HFF-Myc (cell line): ENCODE data around the gene COL6A2.
"Not testable (repeated sequence)": the region's sequence is repeated elsewhere in the genome, so short reads cannot be mapped to it uniquely, and the experiment has no call there.

Experiments
- DNase-seq: peaks from one replicate; pipeline ENCODE4 v3.0.0-alpha.2; 2011; ENCODE audit warnings: low read depth; ENCODE audit errors: extremely low read depth
- H3K4me3 ChIP-seq: replicated peaks from 2 replicates; pipeline ENCODE4 v1.5.1; 2011; ENCODE audit warnings: low read depth, mild to moderate bottlenecking, control low read depth, low read length
- CTCF ChIP-seq: IDR thresholded peaks from 2 replicates; pipeline ENCODE4 v1.5.1; 2012; ENCODE audit warnings: mild to moderate bottlenecking, low read depth, low read length, control low read depth; ENCODE audit errors: missing control alignments

The COL6A2 gene

DNA sequence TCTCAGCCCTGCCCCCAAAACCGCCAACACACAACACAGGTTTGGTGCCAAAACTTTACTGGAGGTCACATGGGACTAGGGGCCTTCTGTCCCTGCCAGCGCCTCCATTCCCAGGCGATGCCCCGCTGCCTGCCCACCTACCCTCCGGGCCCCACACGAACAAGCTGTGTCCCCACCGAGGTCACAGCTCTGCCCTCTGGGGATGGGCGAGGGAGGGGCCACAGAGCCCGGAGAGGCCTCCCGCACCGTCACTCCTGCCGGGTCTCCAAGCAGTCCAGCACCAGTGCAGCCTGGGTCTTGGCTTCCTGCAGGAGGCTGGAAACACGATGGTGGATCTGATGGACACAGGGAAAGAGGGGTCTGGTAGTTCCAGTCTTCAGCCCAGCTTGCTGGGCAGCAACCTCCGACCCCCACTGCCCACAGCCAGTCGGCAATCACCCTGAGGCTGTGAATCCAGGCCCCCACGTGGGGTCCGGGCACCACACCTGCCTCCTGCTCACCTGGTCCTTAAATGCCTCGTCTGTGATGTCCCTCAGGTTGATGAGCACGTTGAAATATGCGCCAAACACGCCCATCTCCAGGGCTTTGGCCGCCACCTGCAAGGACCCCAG is 38.9 kb downstream of the COL6A2 start:
- no peak for TF ChIP-seq CTCF
- DNase-seq: no peak
- H3K4me3 ChIP-seq: no peak overlapping the region

DNA sequence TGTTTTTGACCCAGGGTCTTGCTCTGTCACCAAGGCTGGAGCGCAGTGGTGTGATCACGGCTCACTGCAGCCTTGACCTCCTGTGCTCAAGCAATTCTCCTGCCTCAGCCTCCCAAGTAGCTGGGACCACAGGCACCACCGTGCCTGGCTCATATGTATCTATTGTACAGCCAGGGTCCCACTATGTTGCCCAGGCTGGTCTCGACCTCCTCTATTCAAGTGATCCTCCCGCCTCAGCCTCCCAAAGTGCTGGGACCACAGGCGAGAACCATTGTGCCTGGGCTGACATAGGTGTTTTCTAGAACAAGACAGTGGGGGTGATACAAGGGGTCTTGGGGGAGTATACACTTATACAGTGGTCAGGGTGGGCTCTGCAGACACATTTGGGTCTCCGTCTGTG is 40.0 kb downstream of the COL6A2 start:
- TF ChIP-seq CTCF: no peak
- no peak for DNase-seq
- H3K4me3 ChIP-seq: no peak overlapping the region

GRCh38 chr21:46138383-46138970 is 40.6 kb downstream of the COL6A2 start:
- no peak for DNase-seq
- H3K4me3 ChIP-seq: no peak overlapping the region
- TF ChIP-seq CTCF: no peak

DNA sequence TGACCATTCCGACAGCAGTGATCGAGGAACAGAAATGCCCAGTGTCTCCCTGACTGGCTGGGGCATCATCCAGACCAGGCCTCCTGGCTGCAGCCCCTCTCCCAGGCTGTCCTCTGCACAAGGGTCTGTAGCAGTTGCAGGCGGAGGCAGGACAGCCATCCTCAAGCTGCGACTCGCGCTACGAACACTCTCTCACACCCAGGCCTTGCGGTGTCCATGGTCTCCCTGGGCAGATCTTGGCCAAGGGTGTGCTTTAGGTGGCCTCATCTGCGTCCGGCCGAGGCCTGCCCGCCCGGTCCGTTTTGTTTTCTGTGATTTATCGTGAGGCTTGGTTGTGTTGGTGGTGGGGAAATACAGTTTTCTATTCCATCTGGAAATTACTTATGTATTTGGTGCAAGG is 41.8 kb downstream of the COL6A2 start:
- H3K4me3 ChIP-seq: no peak overlapping the region
- no peak for DNase-seq
- no peak for TF ChIP-seq CTCF

GRCh38 chr21:46140352-46141003 is 42.6 kb downstream of the COL6A2 start:
- not testable (repeated sequence) for H3K4me3 ChIP-seq, DNase-seq

GRCh38 chr21:46141767-46142581 is 44.1 kb downstream of the COL6A2 start:
- no peak for TF ChIP-seq CTCF
- H3K4me3 ChIP-seq: no peak overlapping the region
- no peak for DNase-seq
